Right lobe of liver (tissue), 6 donors: ENCODE results near the gene KLHL40. TPM values are rescaled to one million over a fixed set of nuclear protein-coding genes. Genes with fewer than 3 reads are reported as not detected.

Experiments
- ATAC-seq, 4 donors: fragments of 200-7000 bp; cut with Tn5 transposase; one replicate each; pipeline ENCODE4 v1.9.1; 2020; ENCODE audit warnings: mild to moderate bottlenecking in 4 of 4, moderate library complexity in 4 of 4
- DNase-seq, 3 donors: peaks; one replicate each; pipeline ENCODE4 v3.0.0-alpha.2; 2020
- H3K27ac ChIP-seq, 3 donors: fragments of 200-600 bp; one replicate each; pipeline ENCODE4 v1.8.0; 2022
- H3K27me3 ChIP-seq, 2 donors: fragments of 200-600 bp; one replicate each; pipeline ENCODE4 v1.8.0; 2022
- H3K36me3 ChIP-seq, 4 donors: fragments of 200-600 bp; sonication (generic) in 1 of 4; one replicate each; pipeline versions ENCODE4 v1.5.1 to v1.8.0; 2017 to 2022; ENCODE audit warnings: control low read depth in 1 of 4
- H3K4me1 ChIP-seq, 4 donors: fragments of 200-600 bp; sonication (generic) in 1 of 4; one replicate each; pipeline versions ENCODE4 v1.5.1 to v1.8.0; 2017 to 2022; ENCODE audit warnings: control low read depth in 1 of 4
- H3K4me3 ChIP-seq, 3 donors: fragments of 200-600 bp; one replicate each; pipeline ENCODE4 v1.8.0; 2022
- H3K9me3 ChIP-seq, 4 donors: fragments of 200-600 bp; sonication (generic) in 1 of 4; one replicate each; pipeline versions ENCODE4 v1.5.1 to v1.8.0; 2017 to 2022; ENCODE audit warnings: control low read depth in 1 of 4
- CTCF ChIP-seq, 4 donors: fragments of 200-600 bp in 3 of 4; fragments of 450-650 bp in 1 of 4; IDR thresholded peaks; one replicate each; pipeline versions ENCODE4 v1.5.1 to v1.8.0; 2016 to 2022; ENCODE audit warnings: antibody characterized with exemption in 4 of 4, mild to moderate bottlenecking in 2 of 4
- POLR2A ChIP-seq: fragments of 450-650 bp; IDR thresholded peaks from one replicate; pipeline ENCODE4 v1.6.1; 2017; ENCODE audit warnings: antibody characterized with exemption, mild to moderate bottlenecking
- WGBS: methylation state at CpG from one replicate; pipeline ENCODE4 v1.1.6; 2018; ENCODE audit warnings: low coverage, low lambda C conversion rate; ENCODE audit not compliant: insufficient coverage; ENCODE audit errors: missing lambda C conversion rate; 5-methylcytosine and 5-hydroxymethylcytosine counted together
- intact Hi-C, 2 donors: fragments of 100-400 bp; cut with DNase I; formaldehyde crosslinking; loops; one replicate each; pipeline versions ENCODE4 v1.11.2 to v1.14.1; 2022
- total RNA-seq, 6 experiments: library from RNA; depleted of rRNA in 2 of 6; stranded (reverse); fragments of >200 nt in 2 of 6; fragmentation: NEBNext Ultra II Directional in 3 of 6; extraction: Animal tissue kit (Norgen Biotek cat#: 25700) in 3 of 6; gene quantifications; one replicate each; pipeline versions ENCODE4 v1.1.0 to v1.2.4, GENCODE V29; 2016 to 2023
- donor health status: DM: no; HTN: yes; CAD: no.
- donor health status: DM: no; HTN: no; CAD: no.
- donor health status: DM: no; HTN: no; CAD: no.
- donor health status: DM: no; HTN: yes; CAD: no.
- donor health status: DM: no; HTN: yes; CAD: no.

The KLHL40 gene
- total RNA-seq, 6 experiments from 2014 or later, result 0.19 to 0.68 TPM; not detected in 4

GRCh38 chr3:42705962-42706585 is 20.7 kb downstream of the KLHL40 start:
- intact Hi-C loops, result no loop called here
- TF ChIP-seq CTCF (IDR thresholded peaks at IDR 0.05) (no peak), POLR2A (no peak)
- DNase-seq (no peak), ATAC-seq (no peak)
- WGBS, result 55% methylated on average over 9 of the region's 10 CpGs
- no peaks in the 10 kb centered on the region for H3K9me3 ChIP-seq
- H3K4me3 ChIP-seq, result no peak overlapping the region
- H3K36me3 ChIP-seq, result no peaks in the 10 kb centered on the region
- no peaks in the 10 kb centered on the region for H3K27me3 ChIP-seq
- no peaks in the 10 kb centered on the region for H3K4me1 ChIP-seq
- no peak overlapping the region for H3K27ac ChIP-seq

DNA sequence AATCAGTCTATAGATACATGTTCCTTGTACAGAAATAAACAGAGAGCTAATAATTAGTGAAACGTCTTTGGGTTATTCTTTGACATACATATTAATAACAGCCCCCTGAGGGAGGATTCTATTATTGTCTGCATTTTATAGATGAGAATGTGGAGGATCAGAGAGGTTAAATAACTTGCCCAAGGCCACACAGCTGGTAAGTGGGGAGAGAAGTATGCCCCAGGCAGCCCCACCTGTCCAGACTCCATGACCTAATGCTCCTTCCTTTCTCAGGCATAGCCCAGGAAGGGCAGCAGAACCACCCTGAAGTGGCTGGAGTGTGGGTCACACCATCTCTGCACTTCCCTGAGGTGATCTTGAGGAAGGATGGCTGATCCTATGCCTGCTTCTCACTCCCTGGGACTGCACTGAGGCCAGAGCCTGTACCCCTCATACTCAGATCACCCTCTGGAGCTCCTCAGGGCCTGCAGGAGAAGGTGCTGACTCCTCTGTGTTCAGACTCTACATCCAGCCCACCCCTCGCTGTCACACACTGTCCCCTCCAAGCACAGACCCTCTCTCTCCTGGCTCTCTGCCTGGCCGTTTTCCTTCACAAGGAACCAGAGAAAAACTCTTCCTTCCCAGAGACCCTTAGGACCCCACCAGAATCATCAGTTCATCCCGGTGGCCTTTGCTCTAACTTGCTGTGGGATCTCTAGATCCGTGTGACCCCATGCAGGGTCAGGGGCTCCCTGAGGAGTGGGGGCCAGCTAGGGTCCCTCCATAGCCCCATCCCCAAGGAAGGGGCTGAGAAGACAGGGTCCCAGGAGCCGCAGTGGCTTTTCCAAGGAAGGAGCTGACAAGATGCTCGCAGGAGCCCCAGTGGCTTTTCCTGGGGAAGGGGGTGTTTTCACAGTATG is 21.6 kb downstream of the KLHL40 start:
- Histone ChIP-seq H3K36me3 (no peaks in the 10 kb centered on the region), H3K4me1 (no peaks in the 10 kb centered on the region), H3K27me3 (no peaks in the 10 kb centered on the region), H3K27ac (no peak overlapping the region), H3K4me3 (no peak overlapping the region), H3K9me3 (no peaks in the 10 kb centered on the region)
- WGBS, result 71% methylated on average over 4 of the region's 7 CpGs
- ATAC-seq (no peak), DNase-seq (peak in 1 of 3 donors; percentile 24)
- intact Hi-C loops, result no loop called here
- no peak for TF ChIP-seq POLR2A
- no peak for TF ChIP-seq CTCF (IDR thresholded peaks at IDR 0.05)

GRCh38 chr3:42707620-42708355 is 22.5 kb downstream of the KLHL40 start:
- peak in 1 of 3 donors; percentile 28 for DNase-seq
- Histone ChIP-seq H3K4me1 (no peaks in the 10 kb centered on the region), H3K9me3 (no peaks in the 10 kb centered on the region), H3K27ac (no peak overlapping the region), H3K27me3 (no peaks in the 10 kb centered on the region), H3K36me3 (no peaks in the 10 kb centered on the region), H3K4me3 (no peak overlapping the region)
- WGBS, result 60% methylated on average over 3 of the region's 8 CpGs
- no peak for ATAC-seq
- TF ChIP-seq CTCF (IDR thresholded peaks at IDR 0.05) (no peak), POLR2A (no peak)
- intact Hi-C loops, result no loop called here

GRCh38 chr3:42708611-42709151 is 23.3 kb downstream of the KLHL40 start:
- 83% methylated on average over 1 of the region's 10 CpGs for WGBS
- TF ChIP-seq CTCF (IDR thresholded peaks at IDR 0.05) (no peak), POLR2A (no peak)
- no peak overlapping the region for H3K4me3 ChIP-seq
- peak in 1 of 3 donors; percentile 30 for DNase-seq
- no peaks in the 10 kb centered on the region for H3K4me1 ChIP-seq
- no peak overlapping the region for H3K27ac ChIP-seq
- intact Hi-C loops, result no loop called here
- H3K27me3 ChIP-seq, result no peaks in the 10 kb centered on the region
- no peak for ATAC-seq
- H3K36me3 ChIP-seq, result no peaks in the 10 kb centered on the region
- no peaks in the 10 kb centered on the region for H3K9me3 ChIP-seq
